WTC11 (cell line): ENCODE data around the gene STARD10. TPM values are rescaled to one million over a fixed set of nuclear protein-coding genes. Genes with fewer than 3 reads are reported as not detected.
A peak's percentile ranks its signal among the peaks of the same experiment; 100 is the strongest.
"Not testable (repeated sequence)": the region's sequence is repeated elsewhere in the genome, so short reads cannot be mapped to it uniquely, and the experiment has no call there.

ENCODE experiments used
- ATAC-seq: fragments of 200-7000 bp; cut with Tn5 transposase; 2 replicates; pipeline ENCODE4 v1.10.0; 2021; ENCODE audit warnings: mild to moderate bottlenecking, moderate library complexity
- CTCF ChIA-PET: fragments of 300-600 bp; sonication (Branson Sonifier 250); formaldehyde crosslinking; loops from one replicate; lab custom pipeline; 2021; ENCODE audit warnings: antibody characterized with exemption; lab: Charles Lee
- POLR2A ChIA-PET: fragments of 350-600 bp; sonication (Branson Sonifier 250); formaldehyde crosslinking; loops from one replicate; lab custom pipeline; 2021; ENCODE audit warnings: antibody characterized with exemption; lab: Charles Lee
- DNase-seq: peaks from one replicate; pipeline ENCODE4 v3.0.0; 2021; ENCODE audit warnings: low spot score
- H3K27ac Mint-ChIP-seq: 2 replicates; pipeline ENCODE4 v1.8.0; 2021; ENCODE audit warnings: mixed read lengths
- H3K27me3 Mint-ChIP-seq: 2 replicates; pipeline ENCODE4 v1.8.0; 2021; ENCODE audit warnings: low read depth, mild to moderate bottlenecking, moderate library complexity, mixed read lengths
- H3K36me3 Mint-ChIP-seq: 2 replicates; pipeline ENCODE4 v1.8.0; 2021; ENCODE audit warnings: mixed read lengths
- H3K4me1 Mint-ChIP-seq: 2 replicates; pipeline ENCODE4 v1.8.0; 2022; ENCODE audit warnings: mixed read lengths
- H3K4me3 Mint-ChIP-seq: 2 replicates; pipeline ENCODE4 v1.8.0; 2021; ENCODE audit warnings: mild to moderate bottlenecking, moderate library complexity, mixed read lengths
- H3K9me3 Mint-ChIP-seq: 2 replicates; pipeline ENCODE4 v1.8.0; 2021; ENCODE audit warnings: mixed read lengths
- AR ChIP-seq: fragments of 250-450 bp; sonication (Bioruptor Pico); IDR thresholded peaks from 2 replicates; pipeline ENCODE4 v1.9.0; 2021; ENCODE audit warnings: mild to moderate bottlenecking
- CBFB ChIP-seq: sonication (generic); formaldehyde crosslinking; IDR thresholded peaks from 2 replicates; pipeline ENCODE4 v1.8.1; 2022; ENCODE audit warnings: mild to moderate bottlenecking, low read depth, missing genetic modification reagents
- CDX4 ChIP-seq: fragments of 250-450 bp; sonication (Bioruptor Pico); IDR thresholded peaks from 2 replicates; pipeline ENCODE4 v1.9.0; 2021; ENCODE audit warnings: moderate library complexity, mild to moderate bottlenecking, inconsistent platforms, borderline replicate concordance
- CREB1 ChIP-seq: sonication (generic); formaldehyde crosslinking; IDR thresholded peaks from 2 replicates; pipeline ENCODE4 v1.8.0; 2023; ENCODE audit warnings: mild to moderate bottlenecking, missing genetic modification reagents
- E2F5 ChIP-seq: sonication (generic); formaldehyde crosslinking; IDR thresholded peaks from 2 replicates; pipeline ENCODE4 v1.8.1; 2022; ENCODE audit warnings: mild to moderate bottlenecking, moderate library complexity, missing genetic modification reagents
- EMX1 ChIP-seq: fragments of 250-450 bp; sonication (Bioruptor Pico); IDR thresholded peaks from 2 replicates; pipeline ENCODE4 v1.8.0; 2021; ENCODE audit warnings: mild to moderate bottlenecking
- GTF2I ChIP-seq: fragments of 250-450 bp; sonication (Bioruptor Pico); conservative IDR thresholded peaks from 2 replicates; pipeline ENCODE4 v1.4.0; 2021; ENCODE audit warnings: mild to moderate bottlenecking
- IRF2 ChIP-seq: sonication (generic); formaldehyde crosslinking; IDR thresholded peaks from 2 replicates; pipeline ENCODE4 v1.8.0; 2022; ENCODE audit warnings: low read depth, missing genetic modification reagents, borderline replicate concordance
- JAZF1 ChIP-seq: fragments of 250-450 bp; sonication (Bioruptor Pico); IDR thresholded peaks from 2 replicates; pipeline ENCODE4 v1.9.0; 2021; ENCODE audit warnings: moderate library complexity, mild to moderate bottlenecking, inconsistent platforms
- JUN ChIP-seq: sonication (generic); formaldehyde crosslinking; IDR thresholded peaks from 2 replicates; pipeline ENCODE4 v1.8.0; 2023; ENCODE audit warnings: mild to moderate bottlenecking, missing genetic modification reagents
- NFATC4 ChIP-seq: fragments of 250-450 bp; sonication (Bioruptor Pico); IDR thresholded peaks from 2 replicates; pipeline ENCODE4 v1.9.0; 2021; ENCODE audit warnings: mild to moderate bottlenecking
- NR1H2 ChIP-seq: sonication (generic); formaldehyde crosslinking; IDR thresholded peaks from 2 replicates; pipeline ENCODE4 v1.9.0; 2021; ENCODE audit warnings: mild to moderate bottlenecking, moderate library complexity, missing genetic modification reagents
- NR3C1 ChIP-seq: sonication (generic); formaldehyde crosslinking; conservative IDR thresholded peaks from 2 replicates; pipeline ENCODE4 v1.8.1; 2023; ENCODE audit warnings: low read depth, mild to moderate bottlenecking, missing genetic modification reagents
- PRRX2 ChIP-seq: fragments of 250-450 bp; sonication (Bioruptor Pico); IDR thresholded peaks from 2 replicates; pipeline ENCODE4 v1.8.0; 2021; ENCODE audit warnings: mild to moderate bottlenecking
- SOX15 ChIP-seq: fragments of 250-450 bp; sonication (Bioruptor Pico); IDR thresholded peaks from 2 replicates; pipeline ENCODE4 v1.9.0; 2021; ENCODE audit warnings: mild to moderate bottlenecking
- TEAD1 ChIP-seq: sonication (generic); formaldehyde crosslinking; IDR thresholded peaks from 2 replicates; pipeline ENCODE4 v1.8.0; 2022; ENCODE audit warnings: mild to moderate bottlenecking, missing genetic modification reagents
- ZNF416 ChIP-seq: fragments of 250-450 bp; sonication (Bioruptor Pico); IDR thresholded peaks from 2 replicates; pipeline ENCODE4 v1.9.0; 2021; ENCODE audit warnings: mild to moderate bottlenecking, inconsistent platforms
- total RNA-seq: library from RNA; stranded (reverse); gene quantifications from 3 replicates; pipeline ENCODE4 v1.2.3, GENCODE V29; 2021
- TF ChIP-seq, protein P1 (sequence below): sonication (generic); formaldehyde crosslinking; conservative IDR thresholded peaks from 2 replicates; pipeline ENCODE4 v1.8.1; 2022; ENCODE audit warnings: mild to moderate bottlenecking, missing genetic modification reagents
- TF ChIP-seq, protein P2 (sequence below): sonication (generic); formaldehyde crosslinking; IDR thresholded peaks from 2 replicates; pipeline ENCODE4 v1.8.0; 2022; ENCODE audit warnings: mild to moderate bottlenecking, missing genetic modification reagents

Gene STARD10
- total RNA-seq, 1 experiment from 2014 or later, result 32.0 TPM

- no peak for TF ChIP-seq JUN (CRISPR knock-in tag)
- no peak for TF ChIP-seq NR3C1 (CRISPR knock-in tag)
- no peak for TF ChIP-seq JAZF1
- TF ChIP-seq TEAD1 (CRISPR knock-in tag), result no peak
- TF ChIP-seq, protein P1, sequence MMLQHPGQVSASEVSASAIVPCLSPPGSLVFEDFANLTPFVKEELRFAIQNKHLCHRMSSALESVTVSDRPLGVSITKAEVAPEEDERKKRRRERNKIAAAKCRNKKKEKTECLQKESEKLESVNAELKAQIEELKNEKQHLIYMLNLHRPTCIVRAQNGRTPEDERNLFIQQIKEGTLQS (CRISPR knock-in tag), result no peak
- no peak for TF ChIP-seq IRF2 (CRISPR knock-in tag)
- no peak for TF ChIP-seq EMX1
- TF ChIP-seq CREB1, result no peak
Measured at GRCh38 chr11:72792437-72793021, 1.3 kb downstream of the STARD10 start (continued).

DNA sequence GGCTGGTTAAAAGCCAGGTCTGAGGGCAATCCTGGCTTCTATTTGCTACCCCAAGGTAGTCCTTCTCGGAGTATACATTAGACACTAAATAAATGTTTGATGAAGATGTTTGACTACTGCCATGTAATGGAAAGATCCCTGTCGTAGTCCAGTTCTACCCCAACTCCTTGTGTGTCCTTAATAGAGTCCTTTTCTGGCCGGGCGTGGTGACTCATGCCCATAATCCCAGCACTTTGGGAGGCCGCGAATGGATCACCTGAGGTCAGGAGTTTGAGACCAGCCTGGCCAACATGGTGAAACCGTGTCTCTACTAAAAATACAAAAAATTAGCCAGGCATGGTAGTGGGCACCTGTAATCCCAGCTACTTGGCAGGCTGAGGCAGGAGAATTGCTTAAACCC lies 2.6 kb downstream of the STARD10 start:
- ATAC-seq, H3K27me3 Mint-ChIP-seq, H3K9me3 Mint-ChIP-seq, H3K27ac Mint-ChIP-seq, H3K36me3 Mint-ChIP-seq, CTCF ChIA-PET, H3K4me3 Mint-ChIP-seq, DNase-seq: not testable (repeated sequence)
- POLR2A ChIA-PET, result interaction anchor here (0.7 kb wide), 1 partner anchor 256 kb away, joined by 4 read pairs; no protein-coding TSS in a partner anchor
- peaks cover 31% of the 10 kb centered on the region for H3K4me1 Mint-ChIP-seq

DNA sequence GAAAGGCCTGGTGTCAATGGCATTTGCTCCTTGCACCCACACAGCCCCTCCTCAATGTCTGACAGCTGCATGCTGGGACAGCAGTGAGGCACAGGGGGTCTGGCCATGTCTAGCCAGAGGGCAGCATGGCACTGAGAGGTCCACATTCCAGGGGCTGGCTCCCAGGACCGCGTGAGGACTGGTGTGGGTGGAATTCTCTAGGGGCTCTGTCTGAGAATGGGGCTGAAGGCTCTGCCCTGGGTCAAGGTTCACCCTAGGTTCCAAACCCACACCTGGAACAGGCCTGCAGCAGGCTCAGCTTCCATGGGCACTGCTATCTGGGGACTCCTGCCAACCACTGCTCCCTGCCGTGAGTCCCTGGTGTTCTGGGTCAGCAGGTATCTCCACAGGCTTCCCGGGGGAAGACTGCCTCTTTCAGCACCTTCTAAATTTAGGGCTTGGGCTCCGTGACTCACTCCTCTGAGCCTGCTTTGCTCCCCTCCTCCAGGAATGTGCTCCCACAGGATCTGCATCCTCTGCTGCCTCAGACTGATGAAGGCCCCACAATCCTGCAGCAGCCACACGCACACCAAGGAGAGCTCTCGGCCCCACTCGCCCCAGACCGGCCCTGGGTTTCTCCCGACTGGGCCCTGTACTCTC lies 4.2 kb downstream of the STARD10 start:
- CTCF ChIA-PET, result interaction anchor here (1.1 kb wide), 1 partner anchor 23 kb away, joined by 4 read pairs; no protein-coding TSS in a partner anchor

GRCh38 chr11:72788241-72788640 lies 5.6 kb downstream of the STARD10 start:
- Mint-ChIP-seq H3K4me1 (peaks cover 25% of the 10 kb centered on the region), H3K36me3 (no peaks in the 10 kb centered on the region), H3K4me3 (peak overlapping the region; percentile 40; the same call in 1 of the 2 replicates), H3K27ac (no peak overlapping the region), H3K9me3 (no peaks in the 10 kb centered on the region), H3K27me3 (no peaks in the 10 kb centered on the region)
- TF ChIP-seq SOX15, result no peak
- no peak for TF ChIP-seq NFATC4 (CRISPR knock-in tag)
- no peak for TF ChIP-seq CDX4
- TF ChIP-seq TEAD1 (CRISPR knock-in tag), result no peak
- no peak for TF ChIP-seq GTF2I
- TF ChIP-seq ZNF416 (CRISPR knock-in tag), result no peak
- no peak for TF ChIP-seq JUN (CRISPR knock-in tag)
- TF ChIP-seq JAZF1, result no peak
- no peak for TF ChIP-seq NR1H2 (CRISPR knock-in tag)
- TF ChIP-seq E2F5 (CRISPR knock-in tag), result no peak
- no peak for TF ChIP-seq CBFB
- TF ChIP-seq, protein P2, sequence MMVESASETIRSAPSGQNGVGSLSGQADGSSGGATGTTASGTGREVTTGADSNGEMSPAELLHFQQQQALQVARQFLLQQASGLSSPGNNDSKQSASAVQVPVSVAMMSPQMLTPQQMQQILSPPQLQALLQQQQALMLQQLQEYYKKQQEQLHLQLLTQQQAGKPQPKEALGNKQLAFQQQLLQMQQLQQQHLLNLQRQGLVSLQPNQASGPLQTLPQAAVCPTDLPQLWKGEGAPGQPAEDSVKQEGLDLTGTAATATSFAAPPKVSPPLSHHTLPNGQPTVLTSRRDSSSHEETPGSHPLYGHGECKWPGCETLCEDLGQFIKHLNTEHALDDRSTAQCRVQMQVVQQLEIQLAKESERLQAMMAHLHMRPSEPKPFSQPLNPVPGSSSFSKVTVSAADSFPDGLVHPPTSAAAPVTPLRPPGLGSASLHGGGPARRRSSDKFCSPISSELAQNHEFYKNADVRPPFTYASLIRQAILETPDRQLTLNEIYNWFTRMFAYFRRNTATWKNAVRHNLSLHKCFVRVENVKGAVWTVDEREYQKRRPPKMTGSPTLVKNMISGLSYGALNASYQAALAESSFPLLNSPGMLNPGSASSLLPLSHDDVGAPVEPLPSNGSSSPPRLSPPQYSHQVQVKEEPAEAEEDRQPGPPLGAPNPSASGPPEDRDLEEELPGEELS, result no peak
- ATAC-seq (no peak), DNase-seq (no peak)
- POLR2A ChIA-PET, result no interaction called here
- CTCF ChIA-PET, result interaction anchor here (1.5 to 2.1 kb wide), 4 partner anchors 10 to 104 kb away, joined by 10 to 16 read pairs (median 12); no protein-coding TSS in a partner anchor

More for the DNA sequence above, 4.2 kb downstream of the STARD10 start:
- no peak for DNase-seq
- no peaks in the 10 kb centered on the region for H3K36me3 Mint-ChIP-seq
- no peaks in the 10 kb centered on the region for H3K9me3 Mint-ChIP-seq
- no peak for TF ChIP-seq ZNF416 (CRISPR knock-in tag)
- TF ChIP-seq PRRX2, result no peak
- no peak for TF ChIP-seq JUN (CRISPR knock-in tag)
- no peak for TF ChIP-seq AR (CRISPR knock-in tag)
- no peak overlapping the region for H3K27ac Mint-ChIP-seq
- ATAC-seq, result no peak
- H3K27me3 Mint-ChIP-seq, result no peaks in the 10 kb centered on the region
- peaks cover 30% of the 10 kb centered on the region for H3K4me1 Mint-ChIP-seq
- H3K4me3 Mint-ChIP-seq, result no peak overlapping the region
- POLR2A ChIA-PET, result no interaction called here
